Measurements from ENCODE around the gene PRDX5.

- TF ChIP-seq CTCF (IDR thresholded peaks at IDR 0.05; ENCODE audit: insufficient read depth, low read length, poor library complexity, severe bottlenecking) (no peak), EZH2phosphoT487 (conservative IDR thresholded peaks at IDR 0.05; ENCODE audit: low read length) (no peak)
Measured at GRCh38 chr11:64312947-64313346, 5.0 kb upstream of the PRDX5 start.

Measured in SU-DHL-6 (cell line).